22Rv1 (cell line): ENCODE measurements around the gene ASB13.

Experiments
- CTCF ChIP-seq: fragments of 450-650 bp; IDR thresholded peaks from 2 replicates; pipeline ENCODE4 v1.5.1; 2017; ENCODE audit warnings: mild to moderate bottlenecking
- ZFX ChIP-seq: fragments of 450-650 bp; IDR thresholded peaks from 2 replicates; pipeline ENCODE4 v1.6.1; 2017; ENCODE audit warnings: antibody characterized with exemption, borderline replicate concordance

GRCh38 chr10:5709865-5710264, 43.5 kb upstream of the ASB13 start:
- TF ChIP-seq CTCF (no peak), ZFX (no peak)
